Heart left ventricle (tissue), 16 donors: ENCODE results near the gene PIAS2. TPM values are rescaled to one million over a fixed set of nuclear protein-coding genes. Genes with fewer than 3 reads are reported as not detected.
A peak's percentile ranks its signal among the peaks of the same experiment; 100 is the strongest.
"Not testable (repeated sequence)": the region's sequence is repeated elsewhere in the genome, so short reads cannot be mapped to it uniquely, and the experiment has no call there.

Experiments used
- ATAC-seq, 4 donors: fragments of 200-7000 bp; cut with Tn5 transposase; one replicate each; pipeline ENCODE4 v1.9.1; 2020 to 2022; ENCODE audit warnings: moderate library complexity in 4 of 4, mild to moderate bottlenecking in 3 of 4, moderate number of reproducible peaks in 1 of 4
- DNase-seq, 5 donors: peaks; one replicate each; pipeline ENCODE4 v3.0.0-alpha.2; 2020
- H3K27ac ChIP-seq, 12 donors: fragments of 200-600 bp; sonication (generic) in 4 of 12; one replicate each; pipeline versions ENCODE4 v1.5.0 to v1.8.0; 2016 to 2022; ENCODE audit warnings: mild to moderate bottlenecking in 2 of 12
- H3K27me3 ChIP-seq, 9 donors: fragments of 200-600 bp; sonication (generic) in 2 of 9; one replicate each; pipeline versions ENCODE4 v1.5.1 to v1.8.0; 2016 to 2022; ENCODE audit warnings: mild to moderate bottlenecking in 3 of 9
- H3K36me3 ChIP-seq, 9 donors: fragments of 200-600 bp; sonication (generic) in 2 of 9; one replicate each; pipeline versions ENCODE4 v1.5.0 to v1.8.0; 2018 to 2022; ENCODE audit warnings: mild to moderate bottlenecking in 2 of 9
- H3K4me1 ChIP-seq, 12 donors: fragments of 200-600 bp; sonication (generic) in 4 of 12; one replicate each; pipeline versions ENCODE4 v1.5.0 to v1.8.0; 2016 to 2022; ENCODE audit warnings: mild to moderate bottlenecking in 3 of 12
- H3K4me3 ChIP-seq, 12 donors: fragments of 200-600 bp; sonication (generic) in 4 of 12; one replicate each; pipeline versions ENCODE4 v1.5.0 to v1.8.0; 2017 to 2022; ENCODE audit warnings: mild to moderate bottlenecking in 9 of 12, moderate library complexity in 4 of 12
- H3K9me3 ChIP-seq, 12 donors: fragments of 200-600 bp; sonication (generic) in 4 of 12; one replicate each; pipeline versions ENCODE4 v1.5.0 to v1.8.0; 2016 to 2022; ENCODE audit warnings: mild to moderate bottlenecking in 1 of 12
- POLR2A ChIP-seq, 2 donors: fragments of 450-650 bp; IDR thresholded peaks; one replicate each; pipeline ENCODE4 v1.6.1; 2017; ENCODE audit warnings: antibody characterized with exemption in 2 of 2, mild to moderate bottlenecking in 2 of 2, moderate library complexity in 2 of 2
- WGBS, 4 donors: extraction: QIAGEN DNeasy Blood & Tissue Kit in 2 of 4; methylation state at CpG; one replicate each; pipeline versions ENCODE4 v1.1.5 to v1.1.7; 2013 to 2018; 5-methylcytosine and 5-hydroxymethylcytosine counted together
- intact Hi-C, 10 donors: fragments of 100-400 bp; cut with DNase I; formaldehyde crosslinking; loops; one replicate each; pipeline versions ENCODE4 v1.11.1 to v1.14.2; 2022
- polyA plus RNA-seq, 2 donors: library from polyadenylated mRNA; stranded (reverse); fragments of 200-250 nt; gene quantifications; one replicate each; pipeline ENCODE4 v1.2.3, GENCODE V29; 2013
- total RNA-seq, 9 donors: library from RNA; depleted of rRNA in 2 of 9; stranded (reverse); fragments of >200 nt in 2 of 9; fragmentation: NEBNext Ultra II Directional in 3 of 9; extraction: Animal tissue kit (Norgen Biotek cat#: 25700) in 3 of 9; gene quantifications; one replicate each; pipeline versions ENCODE4 v1.1.0 to v1.2.4, GENCODE V29; 2016 to 2023
- TF ChIP-seq, protein P1 (sequence below), 12 donors: fragments of 200-600 bp; sonication (generic) in 4 of 12; IDR thresholded peaks; one replicate each; pipeline versions ENCODE4 v1.5.0 to v1.8.0; 2018 to 2022; ENCODE audit warnings: antibody characterized with exemption in 12 of 12, mild to moderate bottlenecking in 5 of 12
- donor health status: ischemic (EF 13 %, LVEDD 7.1; RV severe dilation, severe dysfunction).
- donor health status: healthy with polysubstance abuse.
- donor health status: DM: no; HTN: yes; CAD: no.
- donor health status: DM: no; HTN: no; CAD: no.
- donor health status: ischemic (EF 25% LVEDD 6.9; RV normal size, moderate dysfunction).
- donor health status: ischemic (EF 25% LVEDD 5.7; RV mildly dilated, moderate dysfunction).
- donor health status: healthy.
- donor health status: DM: yes; HTN: yes; CAD: no.
- donor health status: ischemic (EF 35%, LVEDD 5.7; RV mildly dilated, moderate dysfunction).
- donor health status: nonischemic (EF 11% LVEDD 7.7; RV severe dilation, severe dysfunction).
- donor health status: DM: yes; HTN: yes; CAD: no.
- donor health status: PGD.
- donor health status: ischemic (EF 29% LVEDD 5.4; RV normal size, mild dysfunction).
- donor health status: nonischemic (EF 23%, LVEDD 6.1; RV moderate dilation, normal function).

PIAS2 gene
- total and polyA plus RNA-seq, 11 donors: 5.4 to 40.7 (median 30.9) TPM

GRCh38 chr18:46810481-46811000, 106.8 kb downstream of the PIAS2 start:
- H3K9me3 ChIP-seq: no peaks in the 10 kb centered on the region
- H3K27ac ChIP-seq: no peak overlapping the region
- TF ChIP-seq POLR2A (IDR thresholded peaks at IDR 0.05): no peak
- TF ChIP-seq, protein P1, sequence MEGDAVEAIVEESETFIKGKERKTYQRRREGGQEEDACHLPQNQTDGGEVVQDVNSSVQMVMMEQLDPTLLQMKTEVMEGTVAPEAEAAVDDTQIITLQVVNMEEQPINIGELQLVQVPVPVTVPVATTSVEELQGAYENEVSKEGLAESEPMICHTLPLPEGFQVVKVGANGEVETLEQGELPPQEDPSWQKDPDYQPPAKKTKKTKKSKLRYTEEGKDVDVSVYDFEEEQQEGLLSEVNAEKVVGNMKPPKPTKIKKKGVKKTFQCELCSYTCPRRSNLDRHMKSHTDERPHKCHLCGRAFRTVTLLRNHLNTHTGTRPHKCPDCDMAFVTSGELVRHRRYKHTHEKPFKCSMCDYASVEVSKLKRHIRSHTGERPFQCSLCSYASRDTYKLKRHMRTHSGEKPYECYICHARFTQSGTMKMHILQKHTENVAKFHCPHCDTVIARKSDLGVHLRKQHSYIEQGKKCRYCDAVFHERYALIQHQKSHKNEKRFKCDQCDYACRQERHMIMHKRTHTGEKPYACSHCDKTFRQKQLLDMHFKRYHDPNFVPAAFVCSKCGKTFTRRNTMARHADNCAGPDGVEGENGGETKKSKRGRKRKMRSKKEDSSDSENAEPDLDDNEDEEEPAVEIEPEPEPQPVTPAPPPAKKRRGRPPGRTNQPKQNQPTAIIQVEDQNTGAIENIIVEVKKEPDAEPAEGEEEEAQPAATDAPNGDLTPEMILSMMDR (IDR thresholded peaks at IDR 0.05): no peak
- 91 to 96% (median 92%) methylated on average over 2 of the region's 2 CpGs for WGBS, 4 donors
- ATAC-seq: no peak
- H3K4me3 ChIP-seq: no peak overlapping the region
- H3K36me3 ChIP-seq: peaks cover 0 to 5% (median 0%) of the 10 kb centered on the region in 9 donors
- no peaks in the 10 kb centered on the region for H3K4me1 ChIP-seq
- no peaks in the 10 kb centered on the region for H3K27me3 ChIP-seq
- DNase-seq: no peak
- intact Hi-C loops: no loop called here

DNA sequence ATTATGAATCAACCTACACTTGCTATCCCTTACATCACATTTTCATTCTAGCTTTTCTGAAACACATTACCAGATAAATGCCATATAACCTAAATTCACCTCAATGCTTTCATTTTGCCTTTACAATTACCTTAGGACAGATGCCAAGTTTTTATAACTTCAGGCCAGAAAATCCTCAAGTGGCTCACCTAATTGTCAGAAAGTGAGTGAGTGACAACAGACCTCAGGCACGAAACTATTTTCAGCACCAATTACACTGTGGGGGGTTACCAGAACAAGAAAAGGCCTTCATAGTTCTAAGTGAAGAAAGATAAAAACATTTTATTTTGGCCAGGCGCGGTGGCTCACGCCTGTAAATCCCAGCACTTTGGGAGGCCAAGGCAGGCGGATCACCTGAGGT, 108.2 kb downstream of the PIAS2 start:
- Histone ChIP-seq H3K27me3 (no peaks in the 10 kb centered on the region), H3K36me3 (peaks cover 0 to 5% (median 0%) of the 10 kb centered on the region in 9 donors), H3K4me3 (no peak overlapping the region), H3K9me3 (no peaks in the 10 kb centered on the region), H3K27ac (no peak overlapping the region), H3K4me1 (no peaks in the 10 kb centered on the region)
- ATAC-seq (no peak), DNase-seq (no peak)
- TF ChIP-seq, protein P1 (IDR thresholded peaks at IDR 0.05): no peak
- no peak for TF ChIP-seq POLR2A (IDR thresholded peaks at IDR 0.05)
- intact Hi-C loops: no loop called here
- WGBS, 4 donors: 74 to 85% (median 82%) methylated on average over 5 of the region's 5 CpGs

DNA sequence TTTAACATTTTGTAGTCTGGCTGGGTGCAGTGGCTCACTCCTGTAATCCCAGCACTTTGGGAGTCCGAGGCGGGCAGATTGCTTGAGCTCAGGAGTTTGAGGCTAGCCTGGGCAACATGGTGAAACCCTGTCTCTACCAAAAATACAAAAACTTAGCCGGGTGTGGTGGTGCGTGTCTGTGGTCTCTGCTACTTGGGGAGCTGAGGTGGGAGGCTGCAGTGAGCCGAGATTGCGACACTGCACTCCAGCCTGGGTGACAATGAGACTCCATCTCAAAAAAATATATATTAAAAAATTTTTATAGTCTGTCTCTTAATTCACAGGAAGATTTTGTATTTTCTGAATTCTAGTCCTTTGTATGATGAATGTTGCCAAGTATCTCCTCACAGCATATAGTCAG, 121.4 kb downstream of the PIAS2 start:
- H3K27ac ChIP-seq, H3K9me3 ChIP-seq, H3K4me3 ChIP-seq, DNase-seq, H3K4me1 ChIP-seq, intact Hi-C loops, ATAC-seq, H3K27me3 ChIP-seq, H3K36me3 ChIP-seq: not testable (repeated sequence)
- WGBS, 4 donors: 92 to 98% (median 96%) methylated on average over 6 of the region's 6 CpGs

GRCh38 chr18:46794607-46795006, 122.7 kb downstream of the PIAS2 start:
- Histone ChIP-seq H3K9me3 (peaks cover 0 to 3% (median 0%) of the 10 kb centered on the region in 12 donors), H3K4me3 (no peak overlapping the region), H3K4me1 (no peaks in the 10 kb centered on the region), H3K36me3 (no peaks in the 10 kb centered on the region), H3K27me3 (no peaks in the 10 kb centered on the region), H3K27ac (no peak overlapping the region)
- ATAC-seq: no peak
- TF ChIP-seq, protein P1 (IDR thresholded peaks at IDR 0.05): no peak
- TF ChIP-seq POLR2A (IDR thresholded peaks at IDR 0.05): no peak
- intact Hi-C loops: no loop called here
- no peak for DNase-seq
- WGBS, 4 donors: 73 to 100% (median 89%) methylated on average over 1 of the region's 1 CpG

DNA sequence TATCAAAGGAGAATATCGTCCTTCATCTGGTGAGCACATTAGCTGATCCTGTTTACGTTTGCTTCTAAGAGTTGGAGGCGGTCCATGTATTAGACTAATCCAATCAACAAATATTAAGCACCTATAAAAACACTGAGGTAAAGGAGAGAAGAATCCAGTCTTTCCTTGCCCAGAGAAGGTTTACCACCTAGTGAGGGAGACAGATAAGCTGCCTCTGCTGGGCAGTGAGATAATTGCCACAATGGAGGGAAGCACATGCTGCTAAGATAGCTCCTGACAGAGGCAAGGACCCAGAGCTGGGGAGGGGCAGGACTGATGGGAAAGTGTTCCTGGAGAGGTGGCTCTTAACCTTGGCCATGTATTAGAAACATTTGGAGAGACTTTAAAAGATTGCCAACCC, 123.7 kb downstream of the PIAS2 start:
- WGBS, 4 donors: 64 to 77% (median 75%) methylated on average over 3 of the region's 3 CpGs
- intact Hi-C loops: no loop called here
- Histone ChIP-seq H3K4me3 (no peak overlapping the region), H3K36me3 (no peaks in the 10 kb centered on the region), H3K27ac (no peak overlapping the region), H3K27me3 (no peaks in the 10 kb centered on the region), H3K9me3 (peaks cover 0 to 3% (median 0%) of the 10 kb centered on the region in 12 donors), H3K4me1 (no peaks in the 10 kb centered on the region)
- no peak for TF ChIP-seq POLR2A (IDR thresholded peaks at IDR 0.05)
- TF ChIP-seq, protein P1 (IDR thresholded peaks at IDR 0.05): no peak
- ATAC-seq (peak in 1 of 4 donors; percentile 46), DNase-seq (no peak)
